ENCODE measurements around the gene MAML3. TPM values are rescaled to one million over a fixed set of nuclear protein-coding genes. Genes with fewer than 3 reads are reported as not detected.

MAML3 gene
- total RNA-seq, 2 donors from 2014 or later: 2.6 to 5.8 TPM

GRCh38 chr4:139977838-139978609 is 176.0 kb downstream of the MAML3 start:
- Histone ChIP-seq H3K9me3 (no peaks in the 10 kb centered on the region), H3K27me3 (no peaks in the 10 kb centered on the region), H3K4me1 (peaks cover 0 to 23% of the 10 kb centered on the region in 2 donors), H3K36me3 (no peaks in the 10 kb centered on the region), H3K4me3 (no peak overlapping the region), H3K27ac (no peak overlapping the region)
- TF ChIP-seq, protein P1, sequence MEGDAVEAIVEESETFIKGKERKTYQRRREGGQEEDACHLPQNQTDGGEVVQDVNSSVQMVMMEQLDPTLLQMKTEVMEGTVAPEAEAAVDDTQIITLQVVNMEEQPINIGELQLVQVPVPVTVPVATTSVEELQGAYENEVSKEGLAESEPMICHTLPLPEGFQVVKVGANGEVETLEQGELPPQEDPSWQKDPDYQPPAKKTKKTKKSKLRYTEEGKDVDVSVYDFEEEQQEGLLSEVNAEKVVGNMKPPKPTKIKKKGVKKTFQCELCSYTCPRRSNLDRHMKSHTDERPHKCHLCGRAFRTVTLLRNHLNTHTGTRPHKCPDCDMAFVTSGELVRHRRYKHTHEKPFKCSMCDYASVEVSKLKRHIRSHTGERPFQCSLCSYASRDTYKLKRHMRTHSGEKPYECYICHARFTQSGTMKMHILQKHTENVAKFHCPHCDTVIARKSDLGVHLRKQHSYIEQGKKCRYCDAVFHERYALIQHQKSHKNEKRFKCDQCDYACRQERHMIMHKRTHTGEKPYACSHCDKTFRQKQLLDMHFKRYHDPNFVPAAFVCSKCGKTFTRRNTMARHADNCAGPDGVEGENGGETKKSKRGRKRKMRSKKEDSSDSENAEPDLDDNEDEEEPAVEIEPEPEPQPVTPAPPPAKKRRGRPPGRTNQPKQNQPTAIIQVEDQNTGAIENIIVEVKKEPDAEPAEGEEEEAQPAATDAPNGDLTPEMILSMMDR (IDR thresholded peaks at IDR 0.05): no peak
- no peak for DNase-seq (ENCODE audit: low spot score)

DNA sequence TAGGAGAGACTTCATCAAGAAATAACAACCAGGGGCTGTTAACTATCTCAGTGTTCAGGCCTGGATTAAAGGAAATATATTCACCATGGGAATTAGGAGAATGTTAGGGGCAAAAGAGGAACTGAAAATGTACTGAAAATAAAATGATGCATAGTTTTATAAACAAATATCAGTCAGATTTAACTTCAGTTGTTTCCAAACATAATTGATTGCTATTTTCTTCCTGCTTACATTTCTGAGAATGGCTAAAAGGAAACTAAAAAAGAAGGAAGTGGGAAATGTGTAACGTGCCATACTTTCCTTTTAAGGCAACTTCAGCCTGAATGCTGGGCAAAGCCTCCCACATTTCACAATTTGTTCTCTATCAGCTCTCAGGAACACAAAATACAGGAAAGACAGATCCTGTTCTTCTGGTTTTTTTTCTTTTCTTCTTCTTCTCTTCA is 178.1 kb downstream of the MAML3 start:
- Histone ChIP-seq H3K36me3 (no peaks in the 10 kb centered on the region), H3K4me3 (no peak overlapping the region), H3K9me3 (no peaks in the 10 kb centered on the region), H3K27ac (peak overlapping the region; percentile 26 to 66), H3K4me1 (peaks cover 0 to 23% of the 10 kb centered on the region in 2 donors), H3K27me3 (no peaks in the 10 kb centered on the region)
- DNase-seq (ENCODE audit: low spot score): no peak
- TF ChIP-seq, protein P1 (IDR thresholded peaks at IDR 0.05): no peak

- DNase-seq (ENCODE audit: low spot score): no peak
- Histone ChIP-seq H3K36me3 (no peaks in the 10 kb centered on the region), H3K4me1 (peaks cover 0 to 23% of the 10 kb centered on the region in 2 donors)
These were observed 180.4 kb downstream of the MAML3 start for GRCh38 chr4:139973616-139974015.

DNA sequence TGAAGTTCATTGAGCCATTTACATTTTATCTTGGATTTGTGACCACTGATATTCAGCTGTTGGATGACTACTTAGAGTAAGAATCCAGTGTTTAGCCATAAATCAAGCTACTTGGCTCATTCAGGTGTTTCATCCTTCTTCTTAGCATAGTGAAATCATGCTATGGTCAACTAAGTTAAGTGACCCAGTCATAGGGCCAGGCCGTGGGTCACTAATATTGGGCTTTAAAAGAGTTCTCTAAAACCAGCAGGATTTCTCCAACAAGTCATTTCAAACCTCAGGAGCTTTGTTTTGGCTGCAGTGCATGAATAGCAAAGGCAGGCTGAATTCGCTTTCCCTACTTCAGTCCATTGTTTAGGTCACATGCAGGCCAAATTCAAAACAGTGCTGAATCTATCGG is 181.0 kb downstream of the MAML3 start:
- DNase-seq (ENCODE audit: low spot score): no peak
- no peak overlapping the region for H3K27ac ChIP-seq
- peaks cover 0 to 23% of the 10 kb centered on the region in 2 donors for H3K4me1 ChIP-seq
- TF ChIP-seq, protein P1 (IDR thresholded peaks at IDR 0.05): no peak
- H3K9me3 ChIP-seq: no peaks in the 10 kb centered on the region
- no peaks in the 10 kb centered on the region for H3K36me3 ChIP-seq
- H3K4me3 ChIP-seq: no peak overlapping the region
- no peaks in the 10 kb centered on the region for H3K27me3 ChIP-seq

More at GRCh38 chr4:139973616-139974015, 180.4 kb downstream of the MAML3 start:
- Histone ChIP-seq H3K27ac (no peak overlapping the region), H3K27me3 (no peaks in the 10 kb centered on the region), H3K9me3 (no peaks in the 10 kb centered on the region), H3K4me3 (no peak overlapping the region)
- TF ChIP-seq, protein P1 (IDR thresholded peaks at IDR 0.05): no peak

DNA sequence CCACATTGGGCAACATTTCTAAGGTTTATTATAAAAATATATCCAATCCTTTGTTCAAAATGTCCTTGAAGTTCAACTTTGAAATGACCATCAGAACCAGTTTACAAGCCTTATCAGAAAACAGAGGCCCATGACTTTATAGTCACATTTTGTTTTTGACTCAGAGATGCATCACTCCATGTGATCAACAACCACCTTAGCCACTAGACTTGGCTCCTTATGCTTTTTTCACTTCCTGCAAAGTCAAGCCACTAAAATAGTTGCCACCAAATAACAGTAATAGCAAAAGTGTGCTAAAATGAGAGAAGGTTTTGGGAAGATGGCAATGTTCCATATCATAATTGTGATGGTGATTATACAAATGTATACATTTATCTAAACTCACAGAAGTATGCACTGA is 181.7 kb downstream of the MAML3 start:
- Histone ChIP-seq H3K27ac (no peak overlapping the region), H3K9me3 (no peaks in the 10 kb centered on the region), H3K27me3 (no peaks in the 10 kb centered on the region), H3K36me3 (no peaks in the 10 kb centered on the region), H3K4me3 (no peak overlapping the region), H3K4me1 (peaks cover 0 to 23% of the 10 kb centered on the region in 2 donors)
- TF ChIP-seq, protein P1 (IDR thresholded peaks at IDR 0.05): no peak
- DNase-seq (ENCODE audit: low spot score): no peak
